ENCODE data around the gene SLC38A3. TPM values are rescaled to one million over a fixed set of nuclear protein-coding genes. Genes with fewer than 3 reads are reported as not detected.

SLC38A3 gene
- total and polyA plus RNA-seq, 2 of the 8 experiments (the other 6 are each of a cell fraction or from before 2014, with no cell fraction given): 1.2 to 3.7 TPM

- Histone ChIP-seq H3K23ac (ENCODE audit: insufficient read length) (no peak overlapping the region), H4K8ac (ENCODE audit: extremely low read depth, insufficient read depth, low read length) (peak overlapping the region; percentile 58; the same call in 1 of the 2 replicates), H3K36me3 (ENCODE audit: control insufficient read depth in 2 of 4, insufficient read depth in 4 of 4, low read length in 3 of 4) (peaks cover 0 to 3% (median 2%) of the 10 kb centered on the region in 4 experiments; a peak in 2 of 8 replicates), H2BK12ac (ENCODE audit: low read depth, low read length) (peak overlapping the region; percentile 92; the same call in 1 of the 2 replicates), H2AK5ac (ENCODE audit: low read depth, low read length) (peak overlapping the region; percentile 29; the same call in 1 of the 2 replicates), H3K27me3 (replicated peaks in 1 of 4; ENCODE audit: control insufficient read depth in 3 of 4, extremely low read depth in 1 of 4, insufficient read depth in 3 of 4, low read length in 3 of 4) (no peaks in the 10 kb centered on the region), H3K4me3 (ENCODE audit: extremely low read depth in 1 of 4, insufficient read depth in 2 of 4, low read depth in 3 of 4, low read length in 4 of 4) (peak overlapping the region in 2 of 4 experiments; percentile 10 to 27; a peak in 2 of 8 replicates), H3K4me2 (ENCODE audit: insufficient read depth in 1 of 2, low read depth in 2 of 2, low read length in 2 of 2) (peak overlapping the region in 1 of 2 experiments; percentile 60; a peak in 2 of 4 replicates), H3K14ac (ENCODE audit: insufficient read length) (no peak overlapping the region), H2BK120ac (replicated peaks; ENCODE audit: low read depth, low read length) (peak overlapping the region; percentile 38), H3K79me1 (ENCODE audit: low read depth, low read length) (peaks cover 40% of the 10 kb centered on the region), H3K56ac (replicated peaks; ENCODE audit: insufficient read length, low read depth, low read length) (peak overlapping the region; percentile 35), H2AFZ (ENCODE audit: low read length) (no peak overlapping the region), H2BK15ac (ENCODE audit: low read length) (peak overlapping the region; percentile 98; the same call in 1 of the 2 replicates), H3K4ac (replicated peaks; ENCODE audit: insufficient read length, low read depth, low read length) (peak overlapping the region; percentile 88), H4K91ac (replicated peaks; ENCODE audit: insufficient read length, low read length) (peak overlapping the region; percentile 86), H3K27ac (ENCODE audit: low read depth, low read length) (peak overlapping the region; percentile 53; the same call in 1 of the 2 replicates), H3K79me2 (ENCODE audit: control insufficient read depth in 1 of 2, insufficient read depth in 2 of 2, low read length in 2 of 2) (peaks cover 21 to 90% of the 10 kb centered on the region in 2 experiments), H3K9ac (replicated peaks in 1 of 4; ENCODE audit: extremely low read depth in 1 of 4, low read depth in 3 of 4, low read length in 3 of 4) (peak overlapping the region in 2 of 4 experiments; percentile 34 to 38; a peak in 3 of 7 replicates), H3K9me3 (ENCODE audit: insufficient read depth in 2 of 2, low read depth in 1 of 2, low read length in 1 of 2) (no peaks in the 10 kb centered on the region), H2BK20ac (ENCODE audit: low read length) (peak overlapping the region; percentile 18; the same call in 1 of the 2 replicates), H4K5ac (ENCODE audit: insufficient read length, low read depth, low read length) (peak overlapping the region; percentile 39), H2BK5ac (ENCODE audit: low read depth, low read length) (peak overlapping the region; percentile 96), H3K23me2 (ENCODE audit: low read depth, low read length) (peaks cover 2% of the 10 kb centered on the region; the same call in 1 of the 2 replicates), H4K20me1 (replicated peaks in 1 of 2; ENCODE audit: control insufficient read depth in 1 of 2, insufficient read depth in 2 of 2, low read length in 2 of 2) (peaks cover 18 to 38% of the 10 kb centered on the region in 2 experiments), H3K18ac (ENCODE audit: extremely low read depth, low read length) (peak overlapping the region; percentile 84; the same call in 1 of the 2 replicates), H3K4me1 (replicated peaks in 1 of 4; ENCODE audit: control insufficient read depth in 3 of 4, insufficient read depth in 4 of 4, low read length in 3 of 4) (peaks cover 5 to 44% (median 37%) of the 10 kb centered on the region in 4 experiments)
- DNase-seq (ENCODE audit: low read depth in 1 of 2, low spot score in 2 of 2) (no peak), FAIRE-seq (no peak)
- ChIA-PET POLR2A (ENCODE audit: partially characterized antibody) (interaction anchor here (0.6 to 3.5 kb wide), 15 partner anchors 8 to 281 kb away, joined by 3 to 17 read pairs (median 4); partner anchors contain the start of gene IFRD2), CTCF (ENCODE audit: partially characterized antibody) (interaction anchor here (0.6 to 53.5 kb wide), 34 partner anchors 11 to 443 kb away, joined by 3 to 2149 read pairs (median 4); partner anchors contain the start of genes GNAI2, GNAT1, HYAL3 and INKA1)
- TF ChIP-seq MAFK (IDR thresholded peaks at IDR 0.05; ENCODE audit: low read depth, low read length) (no peak), SP1 (IDR thresholded peaks at IDR 0.05; ENCODE audit: low read depth, low read length) (no peak), KDM4A (IDR thresholded peaks at IDR 0.05; ENCODE audit: low read depth, low read length, severe bottlenecking) (no peak), KDM5A (IDR thresholded peaks at IDR 0.05; ENCODE audit: low read length) (no peak), ATF3 (IDR thresholded peaks at IDR 0.05; ENCODE audit: insufficient read depth, low read depth, low read length) (no peak), BCL11A (IDR thresholded peaks at IDR 0.05; ENCODE audit: low read depth in 2 of 2, low read length in 2 of 2) (no peak), RNF2 (IDR thresholded peaks at IDR 0.05; ENCODE audit: borderline replicate concordance, low read depth, low read length, missing control alignments, poor library complexity, severe bottlenecking) (no peak), POLR2AphosphoS5 (IDR thresholded peaks at IDR 0.05; ENCODE audit: low read depth, low read length) (no peak), CREB1 (IDR thresholded peaks at IDR 0.05) (no peak), JUND (IDR thresholded peaks at IDR 0.05; ENCODE audit: low read length) (no peak), ZNF274 (IDR thresholded peaks at IDR 0.05; ENCODE audit: borderline replicate concordance, extremely low read depth, low read length) (no peak), CEBPB (IDR thresholded peaks at IDR 0.05; ENCODE audit: low read depth, low read length) (no peak), TBP (IDR thresholded peaks at IDR 0.05; ENCODE audit: low read depth, low read length) (no peak)
- 56% methylated on average over 8 of the region's 10 CpGs; no CpG with 5 or more reads in 1 of the 2 experiments for WGBS, 2 experiments (ENCODE audit: extremely low coverage in 1 of 2, insufficient coverage in 1 of 2, insufficient read length in 1 of 2, insufficient replicate concordance in 2 of 2, low coverage in 1 of 2, low lambda C conversion rate in 2 of 2, missing lambda C conversion rate in 1 of 2)
These were observed 41.5 kb downstream of the SLC38A3 start for GRCh38 chr3:50246517-50246954.

Measured in H1 (cell line).